NCI-H187 (cell line): ENCODE data around the gene CTNNB1.

Experiments used
- DNase-seq, 2 experiments: peaks; one replicate each; lab custom pipeline; 2025; lab: John Stamatoyannopoulos, UW

The CTNNB1 gene

DNA sequence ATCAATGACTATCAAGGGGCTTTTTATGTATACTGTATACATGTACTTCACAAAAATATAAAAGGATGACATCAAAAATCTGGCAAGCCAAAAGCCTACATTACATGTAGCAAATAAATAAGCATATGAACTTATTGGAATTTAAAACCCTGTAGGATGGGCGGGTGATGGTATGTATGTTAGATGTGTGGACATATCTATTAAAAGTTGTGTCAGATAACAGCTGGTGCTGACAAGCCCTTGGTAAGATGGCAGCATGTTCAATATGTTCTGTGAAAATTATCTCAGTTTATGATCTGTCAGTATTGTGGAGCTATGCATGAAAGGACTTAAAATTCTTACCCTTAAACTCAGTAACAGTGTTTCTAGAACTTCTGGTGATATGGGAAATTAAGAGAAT lies 20.1 kb downstream of the CTNNB1 start:
- no peak for DNase-seq

GRCh38 chr3:41220906-41221677 lies 21.8 kb downstream of the CTNNB1 start:
- no peak for DNase-seq

DNA sequence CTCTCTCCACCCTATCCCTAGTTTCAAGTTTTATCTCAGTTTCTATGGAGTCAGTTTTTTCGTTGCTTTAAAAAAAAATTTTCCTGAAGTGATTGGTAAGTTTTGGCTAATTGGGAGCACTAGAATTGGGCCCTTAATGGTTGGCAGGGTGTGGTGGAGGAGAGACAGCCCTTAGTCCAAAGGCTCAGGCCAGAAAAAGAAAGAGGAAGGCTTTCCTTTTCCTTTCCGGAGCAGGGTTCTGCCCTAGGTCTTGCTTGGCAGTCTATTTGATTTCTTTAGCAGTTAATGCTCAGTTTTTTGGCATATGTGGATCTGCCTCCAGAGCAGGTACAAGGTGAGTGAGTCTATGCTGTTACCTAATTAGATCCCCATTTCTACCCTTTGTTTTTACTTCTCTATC lies 22.7 kb downstream of the CTNNB1 start:
- DNase-seq = no peak

DNA sequence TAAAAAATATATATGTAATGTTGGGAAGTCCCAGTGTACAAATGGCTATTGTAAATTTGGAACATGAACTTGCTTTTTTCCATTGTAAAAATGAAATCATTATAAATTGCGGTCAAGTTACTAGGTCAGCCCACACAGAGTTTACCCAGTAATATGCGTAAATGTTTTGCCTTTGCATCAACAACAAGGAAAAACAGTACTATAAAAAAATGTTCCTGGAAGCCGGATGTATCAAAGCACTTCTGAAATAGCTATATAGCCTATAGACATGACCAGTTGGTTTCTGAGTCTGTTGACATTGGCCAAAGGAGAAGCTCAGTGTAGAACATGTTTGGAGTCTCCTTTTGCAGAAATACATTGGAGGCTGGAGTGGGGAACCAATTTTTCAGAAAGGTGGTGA lies 23.2 kb downstream of the CTNNB1 start:
- DNase-seq = no peak

DNA sequence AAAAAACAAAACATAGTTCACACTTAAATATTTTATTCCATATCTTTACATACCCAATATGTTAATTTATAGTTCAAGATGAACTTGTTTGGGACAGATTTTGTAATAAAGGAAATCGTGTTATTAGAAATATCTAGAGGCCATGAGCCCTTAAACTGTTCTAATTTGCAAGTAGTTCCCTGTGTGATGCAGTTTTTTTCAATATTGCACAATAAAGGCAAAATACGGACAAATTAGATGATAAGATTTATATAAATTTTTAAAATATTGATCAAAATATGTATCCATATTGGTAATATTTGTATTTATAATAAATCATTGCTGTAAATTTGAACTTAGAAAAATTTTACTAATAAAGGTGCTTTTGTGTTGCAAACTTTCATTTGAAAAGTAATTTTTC lies 23.8 kb downstream of the CTNNB1 start:
- no peak for DNase-seq

DNA sequence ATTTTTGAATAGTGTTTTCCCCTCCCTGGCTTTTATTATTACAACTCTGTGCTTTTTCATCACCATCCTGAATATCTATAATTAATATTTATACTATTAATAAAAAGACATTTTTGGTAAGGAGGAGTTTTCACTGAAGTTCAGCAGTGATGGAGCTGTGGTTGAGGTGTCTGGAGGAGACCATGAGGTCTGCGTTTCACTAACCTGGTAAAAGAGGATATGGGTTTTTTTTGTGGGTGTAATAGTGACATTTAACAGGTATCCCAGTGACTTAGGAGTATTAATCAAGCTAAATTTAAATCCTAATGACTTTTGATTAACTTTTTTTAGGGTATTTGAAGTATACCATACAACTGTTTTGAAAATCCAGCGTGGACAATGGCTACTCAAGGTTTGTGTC lies 24.4 kb downstream of the CTNNB1 start:
- no peak for DNase-seq

GRCh38 chr3:41224120-41224806 lies 25.0 kb downstream of the CTNNB1 start:
- DNase-seq = no peak

- no peak for DNase-seq
Measured at GRCh38 chr3:41234823-41235721, 35.8 kb downstream of the CTNNB1 start.

- DNase-seq = no peak
Measured at GRCh38 chr3:41236228-41236627, 36.9 kb downstream of the CTNNB1 start.

GRCh38 chr3:41237907-41238306 lies 38.6 kb downstream of the CTNNB1 start:
- no peak for DNase-seq

- DNase-seq = no peak
Measured at GRCh38 chr3:41239587-41239986, 40.3 kb downstream of the CTNNB1 start.

DNA sequence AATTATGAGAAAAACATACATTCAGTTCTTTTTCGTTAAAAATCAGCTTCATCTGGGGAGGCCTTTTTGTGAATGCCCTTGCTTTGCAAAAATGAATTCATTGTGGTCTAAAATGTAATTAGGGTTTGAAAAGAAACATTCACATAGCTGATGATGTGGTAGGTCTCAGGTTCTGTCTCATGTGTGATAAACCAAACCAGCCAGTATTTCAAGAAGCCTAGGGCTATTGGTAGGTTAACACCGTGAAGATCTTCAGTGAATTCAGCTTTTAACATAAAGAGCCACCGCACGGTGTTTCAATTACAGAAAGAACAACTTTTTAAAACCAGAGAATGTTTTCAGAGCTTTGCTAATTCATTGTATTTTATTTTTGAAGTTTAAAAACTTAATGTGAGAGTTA lies 41.9 kb downstream of the CTNNB1 start:
- no peak for DNase-seq

DNA sequence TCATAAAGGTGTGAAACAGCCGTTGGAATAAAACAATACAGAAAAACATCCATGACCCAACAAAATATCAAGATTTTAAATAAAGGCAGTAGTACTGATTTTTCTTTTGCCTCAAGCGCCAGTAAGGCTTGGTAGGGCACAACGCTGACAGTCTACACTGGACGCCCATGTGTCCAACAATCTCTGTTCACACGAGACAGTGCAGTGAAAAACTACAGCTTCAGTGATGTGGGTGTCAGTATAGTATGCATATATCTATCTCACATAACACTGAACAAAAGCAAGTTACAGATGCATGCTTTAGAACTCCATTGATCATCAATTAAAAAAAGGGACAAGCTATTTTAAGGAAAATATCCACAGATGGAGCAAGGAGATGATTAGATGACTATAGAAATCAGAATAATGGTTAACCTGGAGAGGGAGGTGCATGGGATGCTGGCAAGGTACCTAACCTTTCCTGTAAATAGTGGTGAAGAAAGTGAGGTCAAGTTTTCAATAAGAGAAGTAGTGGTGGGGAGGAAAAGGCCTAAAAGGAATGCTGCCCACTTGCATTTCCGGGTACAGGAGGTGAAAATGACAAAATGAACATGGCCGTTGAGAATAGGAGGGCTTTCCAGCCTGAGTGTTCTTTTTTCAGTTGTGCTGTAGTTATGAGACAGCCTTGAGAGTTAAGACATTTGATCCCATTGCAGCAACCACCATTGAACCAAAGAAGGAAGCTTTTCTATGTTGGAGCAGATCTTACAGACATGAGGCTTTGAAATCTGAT lies 42.7 kb downstream of the CTNNB1 start:
- DNase-seq = no peak

GRCh38 chr3:41243183-41243582 lies 43.9 kb downstream of the CTNNB1 start:
- DNase-seq = no peak

DNA sequence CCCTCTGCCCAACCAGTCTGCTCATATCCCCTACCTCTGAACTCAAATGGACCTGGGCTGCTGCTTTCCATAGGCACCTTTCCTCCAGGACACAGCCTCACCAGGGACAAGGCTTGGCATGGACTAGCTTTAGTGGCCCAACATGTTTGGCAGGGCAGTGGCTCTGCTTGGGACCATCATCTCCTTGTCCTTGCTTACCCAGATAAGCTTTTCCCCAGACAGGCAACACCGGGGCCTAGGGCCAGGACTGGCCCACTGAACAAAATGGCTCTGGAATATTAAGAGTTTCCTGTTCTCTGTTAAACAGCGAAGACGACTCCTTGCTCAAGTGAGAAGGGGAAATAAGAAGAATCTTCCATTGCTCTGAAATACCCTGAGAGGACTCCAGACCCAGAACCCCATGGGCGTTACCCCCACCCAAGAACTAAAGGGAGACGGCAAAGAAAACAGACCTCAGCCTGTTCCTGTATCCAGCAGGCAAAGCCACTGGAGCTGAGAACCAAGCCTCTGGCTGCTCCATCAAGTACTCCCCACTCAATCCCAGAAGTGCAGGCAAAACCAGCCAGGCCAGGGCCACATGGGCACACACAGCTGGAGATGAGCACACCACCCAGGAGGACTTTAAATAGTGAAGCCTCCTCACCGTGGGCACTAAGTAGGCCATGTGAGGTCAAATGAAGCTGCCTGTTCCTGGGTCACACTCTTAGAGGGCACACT lies 45.5 kb downstream of the CTNNB1 start:
- DNase-seq = no peak

- DNase-seq = no peak
Measured at GRCh38 chr3:41247055-41248004, 48.0 kb downstream of the CTNNB1 start.

GRCh38 chr3:41248525-41248924 lies 49.2 kb downstream of the CTNNB1 start:
- no peak for DNase-seq

DNA sequence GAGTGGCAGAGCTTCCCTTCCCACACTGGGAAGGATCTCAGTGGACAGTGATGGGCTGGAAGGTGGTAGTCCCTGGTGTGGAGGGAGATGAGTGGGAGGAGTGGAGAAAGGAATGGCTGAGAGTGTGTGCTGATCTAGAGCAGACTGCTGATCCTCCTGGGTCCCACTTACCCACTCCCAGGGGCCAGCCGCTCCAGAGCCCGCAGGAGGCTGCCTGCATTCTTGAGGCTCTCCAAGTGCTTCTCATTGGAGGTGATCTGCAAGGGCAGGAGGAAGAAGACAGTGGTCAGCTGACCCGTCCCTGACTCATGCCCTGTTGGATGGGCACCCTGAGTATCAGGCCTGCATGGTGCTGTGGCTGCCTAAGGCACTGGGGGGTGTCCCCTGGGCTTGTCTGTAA lies 50.0 kb downstream of the CTNNB1 start:
- DNase-seq = no peak

GRCh38 chr3:41250825-41251224 lies 51.5 kb downstream of the CTNNB1 start:
- no peak for DNase-seq

DNA sequence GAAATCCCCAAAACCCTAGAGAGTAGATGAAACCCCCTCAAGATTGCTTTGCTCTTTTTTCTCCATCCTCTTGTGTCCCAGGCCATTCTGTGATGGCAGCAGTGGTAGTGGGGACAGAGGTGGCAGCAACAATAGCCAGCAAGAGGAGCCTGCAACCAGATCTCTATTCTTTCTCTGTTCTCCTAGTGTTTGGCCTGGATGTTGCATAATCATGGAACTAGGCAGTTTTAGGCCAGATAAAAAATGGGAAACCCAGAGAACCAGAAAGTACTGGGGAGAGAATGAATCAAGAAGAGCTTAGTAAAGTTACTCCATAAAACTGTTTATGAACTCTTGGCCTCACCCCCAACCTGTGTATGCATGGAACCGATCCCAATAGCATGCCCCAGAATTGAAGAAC lies 52.3 kb downstream of the CTNNB1 start:
- DNase-seq = no peak
